T-helper 9 cell (primary cell): ENCODE data around the gene HRH1.
"Not testable (repeated sequence)": the region's sequence is repeated elsewhere in the genome, so short reads cannot be mapped to it uniquely, and the experiment has no call there.

Source experiments
- DNase-seq: peaks from one replicate; pipeline ENCODE4 v3.0.0-alpha.2; 2020

Gene HRH1

DNA sequence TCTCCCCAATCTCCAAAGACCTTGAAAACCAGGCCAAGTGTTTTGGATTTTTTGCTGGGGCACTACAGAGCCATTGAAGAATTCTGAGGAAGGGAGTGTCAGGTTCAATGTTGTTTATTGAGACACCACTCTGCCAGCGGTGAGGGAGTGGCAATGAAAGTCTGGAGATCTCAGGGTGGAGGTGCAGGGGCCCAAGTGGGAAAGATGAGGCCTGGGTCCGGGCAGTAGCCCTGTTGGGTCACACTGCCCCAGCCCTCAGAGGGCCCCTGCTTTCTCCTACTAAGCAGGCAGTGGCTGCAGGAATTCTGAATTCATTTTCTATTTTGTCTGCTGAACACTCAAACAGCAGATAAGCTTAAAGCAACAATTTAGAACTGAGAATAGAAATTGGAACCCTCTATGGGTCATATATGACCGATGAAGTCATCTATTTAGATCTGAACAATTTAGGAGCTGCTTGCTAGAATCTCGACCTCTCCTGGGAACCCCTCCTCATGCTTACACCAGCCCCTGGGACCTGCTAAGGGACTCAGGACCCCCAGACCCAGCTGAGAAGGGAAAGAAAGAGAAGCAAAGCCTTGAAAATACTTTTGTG, 17.9 kb downstream of the HRH1 start:
- DNase-seq, result no peak

DNA sequence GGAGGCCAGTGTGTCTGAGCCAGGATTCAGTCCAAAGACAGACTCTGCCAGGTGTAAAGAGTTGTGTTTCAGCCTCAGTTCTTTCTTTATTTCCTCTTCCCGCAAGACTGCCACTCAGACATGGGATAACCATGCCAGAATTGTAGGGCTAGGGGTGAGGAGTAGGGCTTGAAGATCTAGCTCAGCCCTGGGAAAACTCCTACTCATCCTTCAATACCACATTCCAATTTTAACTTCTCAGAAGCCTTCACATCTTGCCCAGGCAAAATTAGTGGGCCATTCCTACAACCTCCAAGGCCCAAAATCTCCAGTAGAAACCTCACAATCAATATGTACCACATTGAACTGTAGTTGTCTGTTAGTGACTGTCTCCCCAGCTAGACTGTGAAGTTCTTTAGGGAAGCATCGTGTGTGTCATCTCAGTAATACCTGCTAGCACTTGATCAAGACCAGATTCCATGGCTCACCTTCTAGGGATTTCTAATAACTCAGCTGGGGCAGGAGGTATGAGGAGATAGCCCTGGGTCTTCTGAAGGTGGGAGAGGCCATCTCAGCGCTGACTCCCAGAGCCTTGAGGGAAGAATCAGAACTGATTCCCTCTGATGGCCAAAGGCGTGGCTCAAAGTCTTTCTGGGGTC, 19.7 kb downstream of the HRH1 start:
- no peak for DNase-seq

DNA sequence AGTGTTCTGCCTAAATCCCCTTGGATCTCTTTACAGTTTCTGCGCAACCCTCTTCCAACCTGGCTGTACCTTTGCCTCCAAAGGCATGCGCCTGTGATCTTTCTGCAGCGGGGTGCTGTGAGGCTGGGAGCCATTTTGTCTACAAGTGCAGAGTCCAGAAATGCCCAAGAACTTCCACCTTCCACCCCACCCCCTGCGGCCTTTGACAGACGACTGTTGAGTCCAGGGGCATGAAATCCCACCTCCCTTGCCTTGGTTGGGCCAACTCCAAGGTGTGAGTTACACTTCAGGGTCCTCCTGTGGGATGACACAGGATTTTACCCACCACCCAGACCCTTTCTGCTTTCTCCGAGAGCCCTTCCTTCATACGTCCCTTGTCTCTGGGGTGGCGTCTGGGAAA, 24.1 kb downstream of the HRH1 start:
- no peak for DNase-seq

DNA sequence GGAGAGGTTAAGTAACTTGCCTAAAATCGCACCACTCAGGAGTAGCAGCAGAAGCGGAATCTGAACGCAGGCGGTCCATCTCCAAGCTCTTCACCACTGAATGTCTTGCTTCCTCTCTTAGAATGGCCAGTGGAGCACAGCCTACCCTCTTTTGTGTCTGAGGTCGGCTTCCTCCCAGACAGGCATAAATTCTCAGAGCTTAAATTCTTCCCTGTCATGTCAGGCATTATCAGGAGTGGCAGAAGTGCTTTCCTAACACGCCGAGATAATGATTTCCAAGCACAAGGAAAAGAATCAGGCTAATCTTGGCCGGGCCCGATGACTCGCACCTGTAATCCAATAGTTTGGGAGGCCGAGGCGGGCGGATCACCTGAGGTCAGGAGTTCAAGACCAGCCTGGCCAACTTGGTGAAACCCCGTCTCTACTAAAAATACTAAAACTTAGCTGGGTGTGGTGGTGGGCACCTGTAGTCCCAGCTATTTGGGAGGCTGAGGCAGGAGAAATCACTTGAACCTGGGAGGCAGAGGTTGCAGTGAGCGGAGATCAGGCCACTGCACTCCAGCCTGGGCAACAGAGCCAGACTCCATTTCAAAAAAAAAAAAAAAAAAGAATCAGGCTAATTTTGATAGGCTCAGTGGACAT, 30.2 kb downstream of the HRH1 start:
- not testable (repeated sequence) for DNase-seq

DNA sequence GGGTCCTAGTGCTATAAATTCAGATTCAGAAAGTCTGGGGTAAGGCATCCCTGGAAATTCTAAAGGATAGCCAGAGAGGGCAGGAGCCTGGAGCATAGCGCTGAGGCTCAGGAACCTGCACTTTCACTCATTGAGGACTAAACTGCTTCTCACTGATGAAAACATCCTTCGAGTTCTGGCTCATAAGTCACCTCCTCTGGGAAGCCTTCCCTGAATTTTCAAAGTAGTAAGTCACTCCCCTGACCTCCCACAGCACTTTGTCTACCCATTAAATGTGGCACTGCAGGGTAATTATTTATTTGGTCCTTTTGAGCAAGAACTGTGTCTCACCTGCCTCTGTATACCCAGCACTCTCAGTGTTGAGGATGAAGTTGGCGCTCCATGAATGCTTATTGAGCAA, 30.9 kb downstream of the HRH1 start:
- no peak for DNase-seq

DNA sequence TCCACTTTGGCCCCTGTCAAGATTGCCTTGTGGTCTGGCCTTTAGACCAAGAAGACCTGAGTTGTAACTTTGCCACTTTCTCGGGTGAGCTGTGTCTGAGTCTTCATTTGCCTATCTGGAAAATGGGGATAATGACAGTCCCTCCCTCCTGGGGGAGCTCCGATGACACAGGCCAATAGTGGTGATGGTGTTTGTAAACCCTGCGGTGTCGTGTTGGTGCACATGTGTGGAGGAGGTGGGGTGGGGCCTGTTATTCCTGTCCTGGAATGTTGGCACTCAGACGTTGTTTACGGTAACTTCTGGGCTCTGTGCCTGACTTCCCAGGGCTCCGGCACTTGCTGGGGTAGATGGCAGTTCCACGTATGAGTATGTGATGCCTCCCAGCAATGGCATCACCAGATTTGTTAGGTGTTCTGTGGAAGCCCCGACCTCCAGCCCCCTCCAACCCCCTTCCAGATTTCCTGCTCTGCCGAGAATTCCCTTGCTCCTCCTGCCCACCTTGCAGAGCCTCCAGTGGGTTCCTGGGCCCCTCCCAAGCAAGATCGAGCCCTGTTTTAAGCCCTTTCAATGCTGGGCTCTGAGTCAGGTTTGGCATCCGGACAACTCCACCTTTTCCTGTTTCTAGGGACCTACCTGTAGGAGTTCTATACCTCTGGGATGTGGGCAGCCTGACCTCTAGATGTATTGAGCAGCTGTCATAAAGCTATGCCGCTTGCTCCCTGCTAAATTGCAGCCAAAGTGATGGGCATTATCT, 31.4 kb downstream of the HRH1 start:
- DNase-seq, result no peak

DNA sequence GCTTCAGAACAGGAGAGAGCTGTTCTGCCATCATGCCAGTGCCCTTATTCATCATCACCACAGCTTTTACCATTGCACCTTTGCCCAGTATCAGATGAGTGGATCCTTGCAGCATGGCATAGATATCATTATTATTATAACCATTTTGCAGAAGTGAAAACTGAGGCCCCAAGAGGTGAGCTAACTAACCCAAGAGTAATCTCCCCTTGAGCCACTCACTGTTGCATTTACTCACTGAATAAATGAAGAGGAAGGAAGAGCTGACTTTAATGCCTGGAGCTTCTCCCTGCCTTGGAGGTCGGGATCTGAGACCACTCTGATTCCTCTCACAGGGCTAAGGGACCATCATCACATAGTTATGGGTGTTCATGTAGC, 32.0 kb downstream of the HRH1 start:
- DNase-seq, result no peak

DNA sequence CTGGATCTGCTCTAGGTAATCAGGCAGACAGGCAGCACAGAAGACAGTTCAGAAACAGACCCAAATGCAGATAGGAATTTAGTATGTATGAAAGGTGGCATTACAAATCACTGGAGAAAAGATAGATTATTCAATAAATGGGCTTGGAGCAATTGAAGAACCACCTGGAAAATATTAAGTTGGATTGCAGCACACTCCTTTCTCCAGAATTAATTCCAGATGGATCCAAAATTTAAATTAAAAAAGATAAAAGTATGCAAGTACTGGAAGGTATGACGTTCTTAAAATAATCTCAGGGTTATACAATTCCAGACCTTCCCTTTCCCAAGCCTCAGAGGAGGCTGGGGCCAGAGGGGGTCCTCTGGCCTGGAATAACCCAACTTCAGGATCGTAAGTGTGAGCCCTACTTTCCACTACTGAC, 32.5 kb downstream of the HRH1 start:
- DNase-seq, result no peak

DNA sequence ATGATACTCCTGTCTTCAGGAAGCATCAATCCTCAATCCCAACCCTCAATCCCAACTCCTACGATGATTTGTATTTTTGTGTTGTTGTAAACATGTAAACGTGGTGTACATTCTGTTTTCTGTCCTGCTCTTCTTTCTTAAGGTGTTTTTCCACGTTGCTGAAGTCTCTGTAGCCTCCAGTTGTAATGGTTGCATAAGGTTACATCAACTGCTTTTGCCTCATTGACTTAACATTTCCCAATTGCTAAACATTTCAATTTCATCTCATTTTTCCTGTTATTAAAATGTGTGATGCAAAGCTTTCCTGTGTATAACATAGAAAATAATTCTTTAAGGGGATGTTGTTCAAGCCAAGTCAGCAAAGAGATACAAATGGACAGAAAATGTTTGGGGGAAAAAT, 33.4 kb downstream of the HRH1 start:
- DNase-seq, result no peak

DNA sequence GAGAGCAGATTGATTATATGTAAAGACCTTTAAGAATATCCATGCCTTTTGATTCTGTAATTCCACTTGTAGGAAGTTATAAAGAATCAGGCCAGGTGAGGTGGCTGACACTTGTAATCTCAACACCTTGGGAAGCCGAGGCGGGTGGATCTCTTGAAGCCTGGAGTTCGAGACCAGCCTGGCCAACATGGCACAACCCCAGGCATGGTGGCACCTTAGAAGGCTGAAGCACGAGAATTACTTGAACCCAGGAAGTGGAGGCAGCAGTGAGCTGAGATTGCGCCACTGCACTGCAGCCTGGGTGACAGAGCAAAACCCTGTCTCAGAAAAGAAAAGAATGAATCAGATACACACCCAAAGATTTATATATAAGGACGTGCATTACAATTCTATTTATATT, 33.9 kb downstream of the HRH1 start:
- DNase-seq, result no peak

DNA sequence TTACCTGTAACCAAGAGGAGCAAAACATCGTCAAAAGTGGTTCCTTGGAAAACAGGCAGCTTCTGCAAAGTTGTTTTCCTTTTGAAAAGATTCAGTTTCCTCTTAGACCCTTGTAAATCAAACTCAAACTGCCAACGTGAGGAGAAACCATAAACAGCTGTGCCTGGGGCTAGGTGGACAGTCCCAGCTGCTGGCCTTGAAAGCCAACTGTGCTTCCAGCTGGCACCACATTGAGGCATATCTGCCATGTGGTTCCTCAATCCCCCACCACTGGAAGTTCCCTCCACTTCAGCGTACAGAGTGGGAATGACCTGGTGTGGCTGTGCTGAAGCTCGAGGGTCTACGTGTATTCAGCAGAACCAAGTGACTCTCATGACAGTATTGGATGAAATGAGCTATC, 40.9 kb downstream of the HRH1 start:
- no peak for DNase-seq

DNA sequence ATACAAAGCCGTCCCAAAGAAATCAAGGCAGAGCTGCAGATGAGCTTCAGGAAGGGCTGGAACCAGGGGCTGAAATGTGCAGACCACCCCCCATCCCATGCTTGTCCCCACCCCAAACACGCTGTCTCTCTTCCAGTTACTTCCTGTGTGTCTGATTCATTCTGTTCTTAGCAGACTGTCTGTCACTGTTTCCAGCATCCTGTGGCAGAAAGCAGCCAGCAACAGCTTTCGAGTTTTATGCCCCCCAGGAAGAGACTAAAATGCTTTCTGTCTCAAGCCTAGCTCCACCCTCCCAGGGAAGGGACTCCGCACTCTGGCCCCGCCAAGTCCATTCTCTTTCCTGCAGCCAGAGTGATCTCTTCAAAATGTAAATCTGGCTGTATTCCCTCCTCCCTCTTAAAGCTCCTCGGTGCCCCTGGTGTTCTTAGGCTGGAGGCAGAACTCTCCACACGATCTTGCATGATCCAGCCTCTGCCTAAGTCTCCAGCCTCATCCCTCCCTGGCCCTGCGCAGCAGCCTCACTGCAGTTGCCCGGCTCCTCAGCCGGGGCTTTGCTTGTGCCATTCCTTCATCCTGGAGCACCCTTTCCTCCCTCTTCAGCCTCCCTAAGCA, 41.5 kb downstream of the HRH1 start:
- DNase-seq, result no peak

DNA sequence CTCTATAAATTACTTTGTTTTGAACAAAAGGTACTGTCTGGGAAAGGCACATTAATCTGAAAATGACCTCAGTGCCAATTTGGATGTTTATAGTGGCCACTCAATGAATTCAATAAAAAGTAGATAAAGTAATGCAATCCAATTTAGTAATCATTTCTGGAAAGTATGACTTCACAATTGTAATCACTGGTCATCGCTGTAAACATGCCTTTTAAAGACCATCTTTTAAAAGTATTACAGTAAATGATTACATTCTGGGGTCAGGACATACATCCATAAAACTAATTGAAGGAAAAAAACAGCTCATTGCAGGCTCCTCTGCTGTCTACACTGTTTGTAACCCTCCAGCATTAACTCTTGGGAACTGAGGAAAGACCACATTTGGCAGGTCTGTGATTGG, 43.2 kb downstream of the HRH1 start:
- DNase-seq, result no peak

DNA sequence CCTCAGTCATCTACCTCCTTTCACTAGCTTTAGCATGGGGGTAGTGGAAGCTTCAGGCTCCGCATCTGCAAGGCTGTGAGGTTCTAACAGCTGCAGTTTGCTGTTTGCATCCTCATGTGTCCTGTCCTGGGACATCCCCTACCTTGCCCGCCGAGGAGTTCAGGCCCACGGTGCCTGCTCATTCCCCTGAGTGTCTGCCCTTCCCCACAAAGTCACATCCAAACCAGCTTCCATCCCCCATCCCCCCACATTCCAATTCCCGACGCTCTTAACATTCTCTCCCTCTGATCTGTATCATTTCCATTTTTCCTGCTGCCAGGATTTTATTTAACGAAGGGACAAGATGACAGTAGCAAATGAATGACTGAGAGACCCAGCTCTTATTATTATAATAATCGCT, 43.8 kb downstream of the HRH1 start:
- no peak for DNase-seq

DNA sequence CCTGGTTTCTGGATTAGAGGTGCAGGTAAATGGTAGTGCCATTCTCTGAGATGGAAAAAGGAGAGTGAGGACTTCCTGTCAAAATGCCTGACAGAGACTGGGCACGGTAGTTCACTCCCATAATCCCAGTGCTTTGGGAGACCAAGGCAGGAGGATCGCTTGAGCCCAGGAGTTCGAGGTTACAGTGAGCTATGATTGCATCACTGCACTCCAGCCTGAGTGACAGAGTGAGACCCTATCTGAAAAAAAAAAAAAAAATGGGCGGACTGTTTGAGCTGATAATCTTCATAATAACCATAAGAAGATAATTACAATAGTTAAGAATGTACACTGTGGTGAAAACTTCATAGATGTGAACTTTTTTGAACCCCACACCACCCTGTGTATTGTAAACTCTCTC, 44.2 kb downstream of the HRH1 start:
- no peak for DNase-seq

DNA sequence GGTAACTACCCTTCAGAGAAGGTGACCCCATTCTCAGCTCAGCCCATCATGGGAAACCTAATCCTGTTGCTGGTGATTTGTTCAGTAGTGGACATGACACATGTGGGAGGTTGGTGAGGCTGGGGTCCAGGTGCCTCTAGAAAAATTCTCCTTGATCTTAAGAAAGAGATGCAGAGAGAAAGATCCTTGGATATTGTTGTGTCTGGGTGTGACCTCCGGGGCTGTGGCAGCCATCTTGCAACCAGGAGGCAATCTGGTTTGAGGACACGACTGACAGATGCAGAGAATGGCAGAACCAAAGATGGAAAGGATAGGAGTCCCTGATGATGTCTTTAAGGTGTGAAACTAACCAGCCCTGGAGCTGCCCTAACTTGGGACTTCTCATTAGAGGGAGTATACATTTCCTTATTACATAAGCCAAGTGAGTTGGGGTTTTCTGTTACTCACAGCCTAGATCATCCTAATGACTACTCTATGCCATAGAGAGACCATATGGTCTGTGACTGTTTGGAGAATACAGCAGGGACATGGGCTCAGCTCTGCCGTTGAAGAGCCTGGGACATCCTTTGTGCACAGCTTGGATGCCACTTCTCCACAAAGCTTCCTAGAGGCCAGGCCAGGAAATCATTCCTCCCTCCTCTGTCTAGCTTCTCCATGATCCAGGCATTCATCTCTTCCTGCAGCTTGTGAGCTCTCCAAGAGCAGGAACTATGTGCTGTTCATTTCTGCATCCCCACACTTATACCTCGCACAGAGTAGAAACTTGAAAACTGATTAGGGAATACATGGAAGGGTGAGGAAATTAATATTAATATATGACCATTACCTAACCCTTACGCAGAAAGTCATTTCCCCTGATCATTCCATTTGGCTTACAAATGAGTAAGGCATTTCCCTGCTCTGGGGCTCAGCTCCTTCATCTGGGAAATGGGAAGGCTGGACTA, 45.9 kb downstream of the HRH1 start:
- no peak for DNase-seq

DNA sequence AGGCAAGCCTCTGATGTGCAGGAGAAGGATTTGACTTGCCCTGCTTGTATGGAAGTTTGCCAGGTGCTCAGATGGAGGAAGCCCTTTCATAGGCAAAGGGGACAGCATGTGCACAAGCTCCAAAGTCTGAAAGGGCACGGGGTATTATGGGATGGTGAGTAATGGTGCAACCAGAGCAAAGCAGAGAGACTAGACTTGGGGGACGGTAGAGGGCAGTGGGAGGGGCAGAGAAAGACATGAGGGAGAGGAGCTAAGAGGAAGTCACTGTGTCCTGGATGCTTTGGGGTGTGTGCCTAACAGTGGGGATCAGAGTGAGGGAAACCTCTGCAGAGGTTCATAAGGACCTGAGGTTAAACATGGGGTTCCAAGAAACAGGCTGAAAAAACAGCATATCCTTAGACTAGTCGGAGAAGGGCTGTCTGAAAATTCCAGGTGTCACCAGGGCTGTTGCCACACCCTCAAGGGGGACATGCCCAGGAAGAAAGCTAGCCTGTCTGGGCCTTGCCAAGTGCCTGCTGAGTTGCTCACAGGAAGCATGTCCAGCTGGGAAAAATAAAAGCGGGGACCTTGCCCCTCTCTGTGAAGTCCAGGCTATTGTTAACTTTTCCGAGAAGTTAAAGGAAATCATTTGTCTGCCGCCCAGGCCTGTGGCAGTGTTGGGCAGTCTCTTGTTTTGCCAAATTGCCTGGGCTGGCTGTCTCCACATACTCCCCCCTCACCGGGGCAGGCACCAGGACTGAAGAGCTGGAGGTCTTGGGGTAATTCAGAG, 47.1 kb downstream of the HRH1 start:
- no peak for DNase-seq

DNA sequence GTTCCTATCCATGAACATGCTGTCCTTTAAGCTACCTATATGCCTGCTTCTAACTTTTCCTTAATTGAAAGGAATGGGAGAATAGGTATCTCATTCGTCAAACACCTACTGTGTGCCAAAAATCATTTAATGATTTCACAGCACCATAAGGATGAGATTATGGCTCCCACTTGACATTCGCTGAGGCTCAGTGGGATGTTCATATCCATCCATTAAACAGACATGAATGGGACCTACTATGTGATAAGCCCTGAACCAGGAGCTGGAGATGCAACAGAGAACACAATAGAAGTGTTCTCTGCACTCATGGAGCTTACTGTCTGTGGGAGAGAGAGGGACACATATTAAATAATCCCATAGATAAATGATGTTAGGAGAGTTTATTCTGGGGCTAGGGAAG, 49.7 kb downstream of the HRH1 start:
- no peak for DNase-seq

DNA sequence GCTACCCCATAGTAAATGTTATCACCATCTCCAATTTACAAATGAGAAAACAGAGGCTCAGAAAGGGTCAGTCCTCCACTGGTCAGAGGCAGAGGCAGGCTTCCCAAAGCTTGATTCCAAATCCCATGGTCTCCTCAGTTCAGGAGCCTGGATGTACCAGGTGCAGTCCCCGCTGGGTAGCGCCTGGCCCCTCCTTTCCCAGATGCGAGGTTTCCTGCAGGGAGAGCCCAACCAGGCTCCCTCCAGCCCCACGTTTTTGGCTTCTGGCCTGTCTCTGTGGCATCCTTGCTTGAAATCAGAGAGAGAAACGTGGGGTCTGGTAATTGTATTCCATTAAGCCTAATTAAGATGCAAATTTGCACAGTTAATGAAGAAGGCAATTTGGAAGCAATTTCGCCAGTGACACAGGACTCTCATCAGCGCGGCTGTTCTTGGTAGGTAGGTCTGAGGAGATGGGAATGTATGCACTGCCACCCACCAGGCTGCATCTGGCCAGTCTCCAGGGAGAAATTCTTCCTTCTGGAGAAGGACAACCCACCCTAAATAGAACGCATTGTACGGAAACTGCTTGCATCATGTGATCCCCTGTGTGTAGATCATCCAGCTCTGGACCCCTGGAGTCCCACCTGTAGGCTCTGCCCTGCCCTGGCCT, 50.5 kb downstream of the HRH1 start:
- no peak for DNase-seq

DNA sequence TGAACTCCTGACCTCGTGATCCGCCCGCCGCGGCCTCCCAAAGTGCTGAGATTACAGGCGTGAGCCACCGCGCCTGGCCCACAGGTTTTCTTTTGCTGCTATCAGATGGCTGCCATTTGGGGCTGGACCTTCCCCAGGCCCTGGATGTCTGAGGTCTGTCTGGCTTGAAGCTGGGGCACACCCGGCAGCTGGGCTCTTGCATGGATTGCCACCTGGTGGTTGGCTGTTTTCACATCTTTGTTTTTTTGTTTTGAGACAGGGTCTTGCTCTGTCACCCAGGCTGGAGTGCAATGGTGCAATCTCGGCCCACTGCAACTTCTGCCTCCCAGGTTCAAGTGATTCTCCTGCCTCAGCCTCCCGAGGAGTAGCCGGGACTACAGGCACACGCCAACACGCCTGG, 51.6 kb downstream of the HRH1 start:
- not testable (repeated sequence) for DNase-seq

DNA sequence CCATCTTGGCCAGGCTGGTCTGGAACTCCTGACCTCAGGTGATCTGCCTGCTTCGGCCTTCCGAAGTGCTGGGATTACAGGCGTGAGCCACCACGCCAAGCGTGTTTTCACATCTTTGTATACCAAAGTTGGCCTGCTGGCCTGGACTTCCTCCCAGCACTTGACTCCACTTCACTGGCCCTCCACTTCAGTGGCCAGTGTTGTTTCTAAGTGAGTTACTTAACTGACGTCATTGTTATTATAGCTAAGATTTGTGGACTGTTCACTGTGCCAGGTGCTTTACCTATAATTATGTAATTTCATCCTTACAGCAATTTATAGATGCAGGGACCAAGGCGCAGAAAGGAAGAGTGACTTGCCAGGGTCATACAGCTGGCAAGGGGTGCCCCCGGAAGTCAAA, 52.0 kb downstream of the HRH1 start:
- no peak for DNase-seq
